Measurements from ENCODE around the gene MAP3K13. TPM values are rescaled to one million over a fixed set of nuclear protein-coding genes. Genes with fewer than 3 reads are reported as not detected.

The MAP3K13 gene
- total RNA-seq, 1 donor from 2014 or later = 21.6 TPM

- H3K27me3 ChIP-seq (ENCODE audit: insufficient read depth, low read length) = no peaks in the 10 kb centered on the region
- H4K20me1 ChIP-seq (ENCODE audit: insufficient read depth, low read length) = no peaks in the 10 kb centered on the region
- no peak for FAIRE-seq
- peaks cover 4% of the 10 kb centered on the region for H3K4me1 Mint-ChIP-seq (ENCODE audit: low read depth, unreplicated experiment)
- no peak overlapping the region for H3K27ac ChIP-seq (ENCODE audit: low read depth, low read length)
- H3K27ac Mint-ChIP-seq (ENCODE audit: unreplicated experiment) = no peak overlapping the region
- H3K79me2 ChIP-seq (ENCODE audit: insufficient read depth, low read length) = no peaks in the 10 kb centered on the region
- no peak for DNase-seq (ENCODE audit: low read depth)
- peaks cover 2% of the 10 kb centered on the region for H3K4me1 ChIP-seq (ENCODE audit: insufficient read depth, low read length)
- H3K9me3 ChIP-seq (ENCODE audit: insufficient read depth, low read depth, low read length) = no peaks in the 10 kb centered on the region
- H3K4me3 ChIP-seq (ENCODE audit: insufficient read depth, low read depth, low read length) = no peak overlapping the region
- TF ChIP-seq EZH2 (IDR thresholded peaks at IDR 0.05; ENCODE audit: insufficient read depth, low read length) = no peak
- TF ChIP-seq CTCF (IDR thresholded peaks at IDR 0.05; ENCODE audit: insufficient read depth, low read depth, low read length) = no peak
- H3K4me3 Mint-ChIP-seq (ENCODE audit: unreplicated experiment) = no peak overlapping the region
- peaks cover 2% of the 10 kb centered on the region for H3K27me3 Mint-ChIP-seq (ENCODE audit: low read depth, unreplicated experiment)
- H3K36me3 ChIP-seq (ENCODE audit: insufficient read depth, low read length) = no peaks in the 10 kb centered on the region
- H2AFZ ChIP-seq (ENCODE audit: low read depth, low read length) = no peak overlapping the region
- no peak overlapping the region for H3K9ac ChIP-seq (ENCODE audit: low read length)
- no peak overlapping the region for H3K4me2 ChIP-seq (ENCODE audit: low read length)
- no peaks in the 10 kb centered on the region for H3K36me3 Mint-ChIP-seq (ENCODE audit: low read depth, unreplicated experiment)
- no peaks in the 10 kb centered on the region for H3K9me3 Mint-ChIP-seq (ENCODE audit: unreplicated experiment)
Measured at GRCh38 chr3:185356499-185356898, 6.4 kb upstream of the MAP3K13 start.

GRCh38 chr3:185361920-185362319 is 1.0 kb upstream of the MAP3K13 start:
- no peak overlapping the region for H3K27ac Mint-ChIP-seq (ENCODE audit: unreplicated experiment)
- Histone ChIP-seq H3K9ac (ENCODE audit: low read length) (no peak overlapping the region), H3K4me2 (ENCODE audit: low read length) (no peak overlapping the region), H3K79me2 (ENCODE audit: insufficient read depth, low read length) (no peaks in the 10 kb centered on the region), H4K20me1 (ENCODE audit: insufficient read depth, low read length) (no peaks in the 10 kb centered on the region), H3K27ac (ENCODE audit: low read depth, low read length) (no peak overlapping the region), H3K36me3 (ENCODE audit: insufficient read depth, low read length) (no peaks in the 10 kb centered on the region), H3K27me3 (ENCODE audit: insufficient read depth, low read length) (no peaks in the 10 kb centered on the region), H3K9me3 (ENCODE audit: insufficient read depth, low read depth, low read length) (no peaks in the 10 kb centered on the region), H2AFZ (ENCODE audit: low read depth, low read length) (no peak overlapping the region), H3K4me1 (ENCODE audit: insufficient read depth, low read length) (peaks cover 7% of the 10 kb centered on the region), H3K4me3 (ENCODE audit: insufficient read depth, low read depth, low read length) (no peak overlapping the region)
- TF ChIP-seq EZH2 (IDR thresholded peaks at IDR 0.05; ENCODE audit: insufficient read depth, low read length) (no peak), CTCF (IDR thresholded peaks at IDR 0.05; ENCODE audit: insufficient read depth, low read depth, low read length) (no peak)
- no peaks in the 10 kb centered on the region for H3K36me3 Mint-ChIP-seq (ENCODE audit: low read depth, unreplicated experiment)
- FAIRE-seq (peak; percentile 29), DNase-seq (ENCODE audit: low read depth) (no peak)
- no peaks in the 10 kb centered on the region for H3K9me3 Mint-ChIP-seq (ENCODE audit: unreplicated experiment)
- no peak overlapping the region for H3K4me3 Mint-ChIP-seq (ENCODE audit: unreplicated experiment)
- H3K4me1 Mint-ChIP-seq (ENCODE audit: low read depth, unreplicated experiment) = peaks cover 7% of the 10 kb centered on the region
- H3K27me3 Mint-ChIP-seq (ENCODE audit: low read depth, unreplicated experiment) = no peaks in the 10 kb centered on the region

- H3K27ac Mint-ChIP-seq (ENCODE audit: unreplicated experiment) = peak overlapping the region; percentile 81
Measured at GRCh38 chr3:185363662-185364203, 797 bp downstream of the MAP3K13 start.

More at GRCh38 chr3:185363662-185364203, 797 bp downstream of the MAP3K13 start:
- Mint-ChIP-seq H3K27me3 (ENCODE audit: low read depth, unreplicated experiment) (peaks cover 2% of the 10 kb centered on the region), H3K4me1 (ENCODE audit: low read depth, unreplicated experiment) (peaks cover 7% of the 10 kb centered on the region), H3K36me3 (ENCODE audit: low read depth, unreplicated experiment) (peaks cover 2% of the 10 kb centered on the region), H3K9me3 (ENCODE audit: unreplicated experiment) (no peaks in the 10 kb centered on the region), H3K4me3 (ENCODE audit: unreplicated experiment) (peak overlapping the region; percentile 93)
- H2AFZ ChIP-seq (ENCODE audit: low read depth, low read length) = peak overlapping the region; percentile 70
- H3K9me3 ChIP-seq (ENCODE audit: insufficient read depth, low read depth, low read length) = no peaks in the 10 kb centered on the region
- no peaks in the 10 kb centered on the region for H3K27me3 ChIP-seq (ENCODE audit: insufficient read depth, low read length)
- peak overlapping the region; percentile 79 for H3K4me3 ChIP-seq (ENCODE audit: insufficient read depth, low read depth, low read length)
- DNase-seq (ENCODE audit: low read depth) (no peak), FAIRE-seq (no peak)
- no peak overlapping the region for H3K27ac ChIP-seq (ENCODE audit: low read depth, low read length)
- TF ChIP-seq CTCF (IDR thresholded peaks at IDR 0.05; ENCODE audit: insufficient read depth, low read depth, low read length) (no peak), EZH2 (IDR thresholded peaks at IDR 0.05; ENCODE audit: insufficient read depth, low read length) (no peak)
- peak overlapping the region; percentile 99 for H3K4me2 ChIP-seq (ENCODE audit: low read length)
- H3K36me3 ChIP-seq (ENCODE audit: insufficient read depth, low read length) = no peaks in the 10 kb centered on the region
- H3K79me2 ChIP-seq (ENCODE audit: insufficient read depth, low read length) = no peaks in the 10 kb centered on the region
- H4K20me1 ChIP-seq (ENCODE audit: insufficient read depth, low read length) = no peaks in the 10 kb centered on the region
- H3K9ac ChIP-seq (ENCODE audit: low read length) = peak overlapping the region; percentile 79
- H3K4me1 ChIP-seq (ENCODE audit: insufficient read depth, low read length) = peaks cover 7% of the 10 kb centered on the region

Measured in astrocyte (in vitro differentiated cells and primary cell).